Measurements from ENCODE around the gene CYP2S1. TPM values are rescaled to one million over a fixed set of nuclear protein-coding genes. Genes with fewer than 3 reads are reported as not detected.
A peak's percentile ranks its signal among the peaks of the same experiment; 100 is the strongest.

Gene CYP2S1
- total RNA-seq, 2 donors from 2014 or later, result 22.6 to 44.9 TPM

DNA sequence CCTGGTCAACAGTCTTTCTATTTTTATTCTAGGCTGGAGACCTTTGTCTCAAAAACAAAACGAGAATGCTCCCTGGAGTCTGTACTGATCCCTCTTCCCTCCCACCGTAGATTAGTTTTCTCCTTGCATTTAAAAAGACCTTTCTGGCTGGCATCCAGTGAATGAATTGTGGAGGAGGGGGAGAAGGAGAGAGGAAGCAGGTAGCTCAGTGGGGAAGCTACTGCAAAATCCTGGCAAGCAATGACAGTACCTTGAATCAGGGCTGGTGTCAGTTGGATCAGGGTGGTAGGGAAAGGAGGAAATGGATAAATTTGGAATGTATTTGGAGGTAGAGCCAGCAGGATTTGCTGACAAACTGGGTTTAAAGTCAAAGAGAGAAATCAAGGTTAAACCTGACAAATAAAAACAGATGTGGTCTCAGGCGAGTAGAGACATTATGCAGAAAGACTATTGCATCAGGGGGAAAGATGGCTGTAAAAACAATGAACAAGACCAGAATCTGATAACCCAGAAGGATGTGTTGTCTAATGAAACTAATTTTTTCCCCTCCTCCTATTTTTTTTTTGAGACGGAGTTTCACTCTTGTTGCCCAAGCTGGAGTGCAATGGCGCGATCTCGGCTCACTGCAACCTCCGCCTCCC, 3.5 kb upstream of the CYP2S1 start:
- no peak for DNase-seq

DNA sequence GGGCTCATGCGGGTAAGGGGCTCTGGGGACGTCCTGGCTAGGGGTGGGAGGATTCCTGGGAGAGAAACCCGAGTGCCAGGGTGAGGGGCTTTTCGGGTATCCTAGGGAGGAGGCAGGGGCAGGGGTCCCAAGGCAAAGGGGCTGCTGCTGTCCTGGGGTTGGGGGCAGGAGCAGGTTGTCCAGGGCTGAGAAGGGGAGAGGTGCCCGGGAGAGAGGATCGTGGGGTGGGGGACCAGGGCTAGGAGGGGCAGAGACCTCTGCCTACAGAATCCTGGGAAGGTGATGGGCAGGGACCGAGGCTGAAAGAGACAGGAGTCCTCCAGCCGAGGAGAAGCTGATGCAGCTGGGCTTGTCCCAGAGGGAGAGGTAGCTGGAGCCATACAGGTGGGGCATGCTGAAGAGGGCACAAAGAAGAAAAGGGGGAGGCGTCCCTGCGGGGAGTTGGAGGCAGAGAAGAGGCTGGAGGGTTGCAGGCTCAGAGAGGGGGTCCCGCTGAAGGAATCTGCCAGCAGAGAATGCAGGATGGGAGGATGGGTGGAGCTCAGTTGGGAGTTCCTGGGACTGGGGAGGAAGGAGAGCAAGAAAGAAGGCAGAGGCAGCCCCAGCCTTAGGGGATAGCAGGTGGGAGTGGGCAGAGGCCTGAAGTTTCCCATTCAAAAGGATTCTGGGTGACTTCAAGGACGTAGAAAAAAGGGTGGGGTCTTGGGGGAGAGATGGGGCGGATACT, 574 bp downstream of the CYP2S1 start:
- intact Hi-C loops (cut with DNase I, micrococcal nuclease), result no loop called here
- ATAC-seq, result peak; percentile 47
- DNase-seq, result peak in 1 of 2 donors; percentile 25

More for the DNA sequence above, 3.5 kb upstream of the CYP2S1 start:
- intact Hi-C loops (cut with DNase I, micrococcal nuclease), result no loop called here
- ATAC-seq, result no peak

DNA sequence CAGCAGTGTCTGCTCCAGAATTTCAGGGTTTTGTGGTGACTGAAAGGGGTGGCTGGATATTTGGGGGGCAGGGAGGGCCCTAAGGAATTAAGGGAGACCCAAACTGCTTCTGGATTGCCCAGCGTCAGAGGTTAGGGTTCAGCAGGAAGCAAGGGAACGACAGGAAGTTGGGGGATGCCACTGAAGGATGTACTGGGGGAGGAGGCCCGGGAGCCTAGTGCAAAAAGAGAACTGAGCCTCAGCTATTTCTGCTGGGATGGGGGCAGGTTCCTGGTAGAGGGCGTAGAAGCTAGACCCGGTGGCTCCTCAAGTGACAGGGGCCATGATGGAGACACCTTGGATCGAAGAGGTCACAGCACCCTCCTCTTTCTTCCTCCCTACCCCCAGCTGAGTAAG, 1.1 kb downstream of the CYP2S1 start:
- DNase-seq (no peak), ATAC-seq (no peak)

DNA sequence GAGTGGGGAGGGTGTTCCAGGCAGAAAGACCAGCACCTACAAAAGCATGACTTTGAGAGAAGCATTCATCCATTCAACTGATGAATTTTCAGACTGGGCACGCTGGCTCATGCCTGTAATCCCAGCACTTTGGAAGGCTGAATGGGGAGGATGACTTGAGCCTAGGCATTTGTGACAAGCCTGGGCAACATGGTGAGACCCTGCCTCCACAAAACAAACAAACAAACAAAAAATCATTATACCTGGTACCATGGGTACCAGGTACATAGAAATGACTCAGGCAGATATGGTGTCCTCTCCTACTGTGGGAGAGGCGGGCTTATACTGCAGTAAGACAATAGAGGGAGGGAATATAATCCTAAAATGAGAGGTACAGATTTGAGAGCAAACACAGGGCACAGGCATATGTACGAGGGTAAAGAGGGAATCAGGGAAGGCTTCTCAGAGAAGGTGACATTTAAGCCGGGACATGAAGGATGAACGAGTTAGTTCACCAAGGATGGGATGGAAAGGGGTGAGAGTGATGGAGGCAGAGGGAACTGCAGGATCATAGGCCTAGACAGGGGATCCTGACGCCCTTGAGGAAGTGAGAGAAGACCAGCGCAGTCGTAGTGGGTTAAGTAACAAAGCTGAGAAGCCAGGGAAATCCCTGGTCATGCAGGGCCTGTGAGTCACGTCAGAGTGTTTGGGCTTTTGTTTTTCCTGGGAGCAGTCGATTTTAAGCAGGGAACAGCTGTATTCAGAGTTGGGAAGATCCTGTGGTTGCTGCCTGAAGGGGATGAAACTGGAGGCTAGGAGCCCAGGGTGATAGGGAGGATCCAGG, 2.9 kb downstream of the CYP2S1 start:
- no peak for DNase-seq
- intact Hi-C loops (cut with DNase I, micrococcal nuclease), result no loop called here
- no peak for ATAC-seq

More for the DNA sequence above, 1.1 kb downstream of the CYP2S1 start:
- intact Hi-C loops (cut with DNase I, micrococcal nuclease), result no loop called here

DNA sequence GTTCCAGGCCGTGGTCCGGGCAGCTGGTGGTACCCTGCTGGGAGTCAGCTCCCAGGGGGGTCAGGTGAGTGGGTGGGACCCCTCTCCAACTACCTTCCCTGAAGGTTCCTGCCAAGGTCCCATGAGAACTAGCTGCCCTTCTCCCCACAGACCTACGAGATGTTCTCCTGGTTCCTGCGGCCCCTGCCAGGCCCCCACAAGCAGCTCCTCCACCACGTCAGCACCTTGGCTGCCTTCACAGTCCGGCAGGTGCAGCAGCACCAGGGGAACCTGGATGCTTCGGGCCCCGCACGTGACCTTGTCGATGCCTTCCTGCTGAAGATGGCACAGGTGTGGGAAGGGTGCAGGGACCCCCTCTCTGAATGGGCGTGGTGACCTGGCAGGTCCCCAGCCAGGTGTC, 5.5 kb downstream of the CYP2S1 start:
- ATAC-seq, result no peak
- intact Hi-C loops (cut with DNase I, micrococcal nuclease), result no loop called here

DNA sequence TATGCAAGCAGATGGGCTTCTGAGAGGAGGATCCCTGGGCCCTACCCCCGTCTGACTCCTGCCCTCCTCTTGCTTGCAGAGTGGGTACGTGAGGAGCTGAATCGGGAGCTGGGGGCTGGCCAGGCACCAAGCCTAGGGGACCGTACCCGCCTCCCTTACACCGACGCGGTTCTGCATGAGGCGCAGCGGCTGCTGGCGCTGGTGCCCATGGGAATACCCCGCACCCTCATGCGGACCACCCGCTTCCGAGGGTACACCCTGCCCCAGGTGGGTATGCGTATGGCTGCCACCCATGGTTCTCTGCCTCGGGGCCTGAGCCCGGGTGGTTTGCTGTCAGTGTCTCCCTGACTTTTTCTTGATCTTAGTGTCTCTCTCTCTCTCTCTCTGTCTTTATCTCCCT, 10.4 kb downstream of the CYP2S1 start:
- intact Hi-C loops (cut with DNase I, micrococcal nuclease), result loop anchor here (5.0 to 10.0 kb wide), 3 partner anchors 51 to 101 kb away; partner anchors contain the start of gene HNRNPUL1 (in 1 of the 2)
- ATAC-seq (no peak), DNase-seq (no peak)

More for the DNA sequence above, 5.5 kb downstream of the CYP2S1 start:
- DNase-seq, result no peak

DNA sequence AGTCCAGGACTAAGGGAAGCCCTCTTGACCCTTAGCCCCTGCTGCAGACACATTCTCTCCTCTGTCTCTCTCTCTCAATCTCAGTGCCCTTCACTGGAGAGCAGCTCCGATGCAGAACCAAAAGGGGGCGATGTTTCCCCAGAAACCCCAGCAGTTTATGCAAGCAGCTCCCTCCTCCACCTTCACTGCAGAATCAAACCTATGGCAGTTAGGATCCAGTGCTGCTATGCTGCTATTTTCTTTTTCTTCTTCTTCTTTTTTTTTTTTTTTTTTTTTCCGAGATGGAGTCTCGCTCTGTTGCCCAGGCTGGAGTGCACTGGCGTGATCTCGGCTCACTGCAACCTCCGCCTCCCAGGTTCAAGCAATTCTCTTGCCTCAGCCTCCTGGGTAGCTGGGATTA, 11.3 kb downstream of the CYP2S1 start:
- intact Hi-C loops (cut with DNase I, micrococcal nuclease), result loop anchor here (5.0 to 10.0 kb wide), 3 partner anchors 50 to 100 kb away; partner anchors contain the start of gene HNRNPUL1 (in 1 of the 2)
- ATAC-seq (peak; percentile 96), DNase-seq (peak; percentile 77)

DNA sequence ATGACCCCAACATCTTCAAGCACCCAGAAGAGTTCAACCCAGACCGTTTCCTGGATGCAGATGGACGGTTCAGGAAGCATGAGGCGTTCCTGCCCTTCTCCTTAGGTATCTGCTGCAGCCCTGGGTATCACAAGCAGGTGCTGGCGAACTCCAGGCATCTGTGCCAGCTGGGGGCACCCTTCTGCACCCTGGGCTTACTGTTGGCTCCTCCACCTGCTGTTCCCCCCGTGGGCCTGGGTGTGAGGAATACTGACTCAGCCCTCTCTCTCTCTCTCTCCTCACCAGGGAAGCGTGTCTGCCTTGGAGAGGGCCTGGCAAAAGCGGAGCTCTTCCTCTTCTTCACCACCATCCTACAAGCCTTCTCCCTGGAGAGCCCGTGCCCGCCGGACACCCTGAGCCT, 13.0 kb downstream of the CYP2S1 start:
- ATAC-seq, result no peak
- intact Hi-C loops (cut with DNase I, micrococcal nuclease), result loop anchor here (10.0 kb wide), 2 partner anchors 49 to 99 kb away; no protein-coding TSS in a partner anchor

DNA sequence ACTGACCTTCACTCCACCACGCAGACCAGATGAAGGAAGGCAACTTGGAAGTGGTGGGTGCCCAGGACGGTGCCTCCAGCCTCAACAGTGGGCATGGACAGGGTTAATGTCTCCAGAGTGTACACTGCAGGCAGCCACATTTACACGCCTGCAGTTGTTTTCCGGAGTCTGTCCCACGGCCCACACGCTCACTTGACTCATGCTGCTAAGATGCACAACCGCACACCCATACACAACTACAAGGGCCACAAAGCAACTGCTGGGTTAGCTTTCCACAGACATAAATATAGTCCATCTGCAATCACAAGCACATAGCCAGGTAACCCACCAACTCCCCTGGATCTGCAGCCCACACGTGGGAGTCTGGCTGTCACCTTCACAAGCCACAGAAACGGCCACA, 13.4 kb downstream of the CYP2S1 start:
- ATAC-seq, result no peak
- no peak for DNase-seq
- intact Hi-C loops (cut with DNase I, micrococcal nuclease), result loop anchor here (10.0 kb wide), 2 partner anchors 48 to 98 kb away; no protein-coding TSS in a partner anchor

More for the DNA sequence above, 13.0 kb downstream of the CYP2S1 start:
- DNase-seq, result no peak

DNA sequence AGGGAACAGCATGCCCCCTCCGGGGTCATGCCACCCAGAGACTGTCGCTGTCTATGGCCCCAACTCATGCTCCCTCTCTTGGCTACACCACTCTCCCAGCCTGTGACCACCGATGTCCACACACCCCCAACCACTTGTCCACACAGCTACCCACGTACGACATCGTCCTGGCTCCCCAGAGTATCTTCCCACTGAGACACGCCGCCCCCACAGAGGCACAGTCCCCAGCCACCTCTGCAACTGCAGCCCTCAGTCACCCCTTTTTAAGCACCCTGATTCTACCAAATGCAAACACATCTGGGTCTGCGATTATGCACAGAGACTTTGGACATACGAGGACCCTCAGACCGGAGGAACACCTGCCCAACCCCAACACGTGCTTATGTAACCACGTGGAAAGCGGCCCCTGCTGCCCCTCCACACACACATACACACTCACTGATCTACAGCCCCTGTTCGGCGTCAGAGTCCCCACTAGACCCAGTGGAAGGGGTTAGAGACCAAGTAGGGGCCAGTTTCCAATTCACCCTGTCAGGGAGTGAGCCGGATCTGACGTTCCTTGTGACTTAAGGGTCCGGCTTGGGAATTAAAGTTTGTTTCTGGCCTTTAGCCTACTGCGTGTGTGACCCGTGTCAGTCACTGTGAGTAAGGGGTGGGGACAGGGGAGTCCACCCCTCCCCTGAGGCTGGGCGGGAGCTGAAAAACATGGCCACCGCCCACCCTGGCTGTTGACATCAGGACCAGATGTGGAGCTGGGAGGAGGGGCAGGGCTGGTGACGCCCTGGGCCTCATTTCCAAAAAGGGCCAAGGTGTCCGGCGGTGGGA, 14.1 kb downstream of the CYP2S1 start:
- peak; percentile 17 for ATAC-seq
- intact Hi-C loops (cut with DNase I, micrococcal nuclease), result loop anchor here (10.0 kb wide), 2 partner anchors 48 to 98 kb away; no protein-coding TSS in a partner anchor
- DNase-seq, result peak; percentile 45 to 51

DNA sequence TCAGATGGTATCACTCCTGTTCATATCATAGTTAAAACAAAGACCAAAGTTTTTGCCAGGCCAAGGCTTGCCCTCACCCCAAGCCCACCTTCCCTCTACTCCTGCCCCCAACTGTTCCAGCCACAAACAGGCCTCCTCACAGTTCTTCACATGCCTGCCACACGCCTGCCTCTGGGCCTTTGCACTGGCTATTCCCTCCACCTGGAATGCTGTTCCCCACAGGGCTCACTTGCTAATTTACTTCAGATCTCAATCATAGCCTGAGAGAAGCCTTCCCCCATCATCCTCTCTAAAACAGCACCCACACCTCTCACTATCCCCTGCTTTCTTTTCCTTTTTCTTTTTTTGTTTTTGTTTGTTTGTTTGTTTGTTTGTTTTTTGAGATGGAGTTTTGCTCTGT, 21.1 kb downstream of the CYP2S1 start:
- ATAC-seq (no peak), DNase-seq (no peak)
- intact Hi-C loops (cut with DNase I, micrococcal nuclease), result no loop called here

DNA sequence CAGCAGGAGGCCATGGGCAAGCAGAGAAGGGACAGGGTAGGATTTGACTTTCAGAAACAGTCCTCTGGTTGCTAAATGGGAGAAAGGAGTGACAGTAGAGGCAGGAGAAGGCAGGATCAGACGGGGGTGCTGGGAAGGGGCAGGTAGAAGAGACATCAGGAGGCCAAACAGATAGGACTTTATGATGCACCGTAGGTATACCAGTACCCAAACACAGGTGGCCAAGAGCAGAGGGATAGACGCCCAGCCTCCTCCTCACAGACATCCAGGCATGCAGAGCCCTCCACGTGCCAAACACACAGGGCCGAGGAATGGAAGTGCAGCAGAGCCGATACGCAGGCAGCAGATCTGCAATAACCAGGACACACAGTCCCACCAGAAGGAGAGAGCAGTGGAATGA, 24.7 kb downstream of the CYP2S1 start:
- ATAC-seq (no peak), DNase-seq (no peak)
- intact Hi-C loops (cut with DNase I, micrococcal nuclease), result no loop called here

DNA sequence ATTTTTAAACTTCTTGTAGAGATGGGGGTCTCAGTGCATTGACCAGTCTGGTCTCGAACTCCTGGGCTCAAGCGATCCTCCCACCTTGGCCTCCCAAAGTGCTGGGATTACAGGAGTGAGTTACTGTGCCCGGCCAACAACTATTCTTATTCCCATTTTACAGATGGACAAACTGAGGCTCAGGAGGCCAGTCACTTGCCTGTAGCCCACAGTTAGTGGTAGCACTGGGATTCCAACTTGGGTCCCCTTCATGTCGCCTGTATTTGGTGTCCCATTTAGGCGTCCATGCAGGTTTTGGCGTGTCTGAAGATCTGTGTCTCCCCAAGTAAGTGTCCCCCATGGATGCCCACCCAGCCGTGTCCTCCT, 25.2 kb downstream of the CYP2S1 start:
- ATAC-seq, result no peak
- no peak for DNase-seq
- intact Hi-C loops (cut with DNase I, micrococcal nuclease), result no loop called here

DNA sequence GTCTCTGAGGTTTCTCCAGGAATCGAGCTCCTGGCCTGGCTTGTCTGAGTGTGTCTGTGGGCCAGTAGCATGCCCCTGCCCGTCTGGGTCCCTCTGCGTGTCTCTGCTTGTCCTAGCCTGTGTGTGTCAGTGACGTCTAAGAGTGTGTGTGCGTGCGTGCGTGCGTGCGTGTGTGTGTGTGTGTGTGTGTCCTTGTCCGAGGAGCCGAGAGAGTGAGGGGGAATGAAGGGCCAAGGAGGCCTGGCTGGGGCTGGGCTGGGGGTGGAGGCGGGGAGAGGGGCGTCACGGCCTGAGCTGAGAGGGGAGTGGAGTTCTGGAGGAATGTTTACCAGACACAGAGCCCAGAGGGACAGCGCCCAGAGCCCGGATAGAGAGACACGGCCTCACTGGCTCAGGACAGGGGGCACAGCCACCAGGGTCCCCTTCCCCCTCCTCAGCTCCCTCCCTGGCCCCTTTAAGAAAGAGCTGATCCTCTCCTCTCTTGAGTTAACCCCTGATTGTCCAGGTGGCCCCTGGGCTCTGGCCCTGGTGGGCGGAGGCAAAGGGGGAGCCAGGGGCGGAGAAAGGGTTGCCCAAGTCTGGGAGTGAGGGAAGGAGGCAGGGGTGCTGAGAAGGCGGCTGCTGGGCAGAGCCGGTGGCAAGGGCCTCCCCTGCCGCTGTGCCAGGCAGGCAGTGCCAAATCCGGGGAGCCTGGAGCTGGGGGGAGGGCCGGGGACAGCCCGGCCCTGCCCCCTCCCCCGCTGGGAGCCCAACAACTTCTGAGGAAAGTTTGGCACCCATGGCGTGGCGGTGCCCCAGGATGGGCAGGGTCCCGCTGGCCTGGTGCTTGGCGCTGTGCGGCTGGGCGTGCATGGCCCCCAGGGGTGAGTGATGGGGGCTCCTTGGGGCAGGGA, 25.8 kb downstream of the CYP2S1 start, which contains the start of gene AXL:
AXL (plus strand) TSS at position 609 of the 893 bp plus-strand sequence; CDS start at position 779, 170 bp downstream.
- DNase-seq (peak; percentile 62 to 78), ATAC-seq (peak; percentile 59)
- intact Hi-C loops (cut with DNase I, micrococcal nuclease), result no loop called here

DNA sequence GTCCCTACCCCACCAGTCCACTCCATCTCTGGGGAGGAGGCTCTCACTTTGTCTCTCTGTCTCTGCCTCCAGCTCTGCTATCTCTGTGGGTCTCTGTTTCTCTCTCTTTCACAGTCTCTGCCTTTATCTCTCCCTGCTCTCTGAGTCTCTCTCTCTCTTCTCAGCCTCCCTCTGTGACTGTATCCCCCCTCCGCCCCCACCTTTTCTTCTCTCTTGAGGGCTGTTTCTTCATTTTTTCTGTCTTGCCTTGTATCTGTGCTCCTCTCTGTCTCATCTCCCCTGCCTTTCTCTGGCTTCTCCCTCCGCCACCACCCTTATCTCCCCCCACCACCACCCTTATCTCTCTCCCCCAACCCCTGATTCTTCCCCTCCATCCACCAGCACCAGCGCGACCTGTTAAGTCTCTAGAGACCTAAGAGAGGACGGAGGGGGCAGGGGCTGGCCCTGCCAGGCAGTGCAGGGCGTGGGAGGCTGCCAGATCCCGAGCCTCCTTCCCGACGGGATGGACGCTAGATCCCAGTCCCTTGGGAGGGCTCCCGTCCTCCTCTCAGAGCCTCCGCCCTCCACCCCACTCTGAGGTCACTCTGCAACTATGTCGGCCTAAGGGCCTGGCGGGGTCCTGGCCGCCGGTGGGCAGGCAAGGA, 27.0 kb downstream of the CYP2S1 start:
- DNase-seq, result peak in 1 of 2 donors; percentile 18
- no peak for ATAC-seq
- intact Hi-C loops (cut with DNase I, micrococcal nuclease), result no loop called here

DNA sequence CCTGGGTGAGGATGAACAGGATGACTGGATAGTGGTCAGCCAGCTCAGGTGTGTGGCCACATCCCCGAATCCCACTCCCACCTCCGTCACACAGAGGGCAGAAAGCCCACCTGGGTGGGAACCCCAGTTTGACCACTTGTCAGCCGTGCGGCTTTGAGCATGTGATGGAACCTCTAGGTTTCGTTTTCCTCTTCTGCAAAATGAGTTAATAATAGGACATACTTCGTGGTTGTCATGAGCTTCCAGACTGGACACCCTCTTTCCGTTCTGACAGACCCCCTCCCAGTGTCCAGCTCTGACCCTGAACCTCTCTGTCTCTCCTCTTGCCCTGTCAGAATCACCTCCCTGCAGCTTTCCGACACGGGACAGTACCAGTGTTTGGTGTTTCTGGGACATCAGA, 27.8 kb downstream of the CYP2S1 start:
- no peak for ATAC-seq
- intact Hi-C loops (cut with DNase I, micrococcal nuclease), result no loop called here

More for the DNA sequence above, 27.8 kb downstream of the CYP2S1 start:
- no peak for DNase-seq

Data from left colon (tissue), 2 donors.